Medulla oblongata (tissue), 1 donor: ENCODE results near the gene ABLIM1.
"Not testable (repeated sequence)": the region's sequence is repeated elsewhere in the genome, so short reads cannot be mapped to it uniquely, and the experiment has no call there.

ENCODE experiments used
- DNase-seq: peaks from one replicate; pipeline ENCODE4 v3.0.0-alpha.2; 2015; ENCODE audit errors: extremely low spot score

Gene ABLIM1

GRCh38 chr10:114658175-114658574, at the start of gene ABLIM1:
ABLIM1 (minus strand) TSS chr10:114658275; CDS start chr10:114658200, 75 bp downstream.
- DNase-seq: no peak

DNA sequence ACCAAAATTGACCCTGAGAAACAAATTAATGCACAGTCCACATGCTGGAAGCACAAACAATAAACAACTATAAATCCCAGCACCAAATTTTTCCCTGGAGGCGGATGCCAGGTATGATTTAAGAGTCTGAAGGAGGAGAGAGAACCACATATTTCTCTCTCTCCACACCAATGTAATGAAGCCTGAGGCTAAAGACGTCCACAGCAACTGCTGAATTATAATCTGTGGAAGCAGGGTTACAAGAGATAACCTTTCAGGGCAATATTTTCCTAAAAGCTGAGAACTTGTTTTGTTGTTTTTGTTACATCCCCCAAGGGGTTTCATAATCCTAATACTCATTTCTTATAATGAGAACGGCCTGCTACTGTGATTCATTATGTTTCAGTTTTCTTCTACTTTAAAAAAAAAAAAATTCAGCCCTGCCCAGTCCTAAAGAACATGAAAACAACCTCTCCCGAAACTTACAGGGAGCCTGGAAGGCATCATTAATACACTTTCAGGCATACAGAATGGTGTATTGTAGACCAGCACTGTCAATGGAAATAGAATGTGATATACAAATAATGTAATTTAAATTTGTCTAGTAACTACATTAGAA, 48.5 kb upstream of the ABLIM1 start:
- no peak for DNase-seq

GRCh38 chr10:114704679-114705078, 46.6 kb upstream of the ABLIM1 start:
- peak; percentile 60 for DNase-seq

- no peak for DNase-seq
Measured at GRCh38 chr10:114703377-114704107, 45.5 kb upstream of the ABLIM1 start.

GRCh38 chr10:114698271-114699061, 40.4 kb upstream of the ABLIM1 start:
- no peak for DNase-seq

DNA sequence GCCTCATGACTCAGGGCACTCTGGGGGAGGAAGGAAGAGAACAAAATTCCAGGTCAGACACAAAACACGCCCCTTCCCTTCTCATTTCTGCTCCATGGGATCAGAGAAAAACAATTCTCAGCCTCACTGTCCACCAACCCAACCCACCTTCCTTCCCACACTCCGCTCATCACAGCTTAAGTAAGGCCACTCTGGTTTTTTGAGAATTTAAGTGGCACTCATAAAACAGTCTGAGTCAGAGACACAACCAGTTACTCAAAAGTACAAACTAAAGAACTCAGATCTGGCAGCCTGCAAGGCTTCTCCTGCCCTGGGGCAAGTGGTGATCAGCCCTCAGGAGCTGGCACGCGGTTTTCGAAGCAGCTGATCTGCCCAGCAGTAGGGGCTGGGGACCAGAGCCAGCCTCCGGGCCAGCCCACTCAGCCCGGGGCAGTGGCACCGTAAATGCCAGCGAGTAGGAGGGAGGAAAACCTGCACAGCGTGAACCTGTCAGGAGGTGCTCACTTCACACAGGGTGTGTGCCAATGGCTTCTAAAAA, 39.1 kb upstream of the ABLIM1 start:
- DNase-seq: no peak

GRCh38 chr10:114696301-114696700, 38.2 kb upstream of the ABLIM1 start:
- not testable (repeated sequence) for DNase-seq

DNA sequence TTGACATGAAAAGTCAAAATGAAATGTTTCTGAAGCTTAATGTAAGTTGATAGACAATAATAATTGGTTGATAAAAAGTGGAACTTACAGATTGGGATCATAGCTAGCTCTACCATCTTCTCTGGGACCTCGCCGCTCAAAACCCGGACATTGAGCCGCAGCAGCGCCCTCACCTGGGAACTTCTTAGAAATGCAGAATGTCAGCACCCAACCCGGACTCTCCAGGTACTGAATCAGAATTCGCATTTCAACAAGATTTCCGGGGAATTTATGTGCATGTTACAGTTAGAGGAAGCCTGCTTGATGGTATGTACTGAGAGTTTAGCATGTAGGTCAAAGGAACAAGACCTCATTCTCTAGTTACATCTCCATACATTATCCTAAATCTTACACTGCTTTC, 36.7 kb upstream of the ABLIM1 start:
- no peak for DNase-seq

DNA sequence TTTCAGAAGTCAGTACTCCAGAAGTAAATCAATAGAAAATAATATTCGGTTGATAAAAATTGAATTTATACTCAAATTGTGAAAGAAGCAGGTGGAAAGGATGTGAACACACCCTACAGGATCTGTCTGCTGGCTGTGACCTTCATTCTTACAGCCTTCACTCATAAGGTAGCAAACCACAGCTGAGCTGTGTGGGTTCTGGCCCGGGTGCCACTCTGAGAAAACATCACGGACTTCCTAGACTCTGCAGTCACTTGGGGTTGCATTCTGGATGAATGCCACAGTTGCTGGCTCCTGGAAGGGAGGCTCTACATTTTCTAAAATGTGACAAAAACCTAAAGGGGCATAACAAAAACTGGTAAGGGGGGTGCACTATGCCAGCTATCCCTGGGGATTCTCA, 36.0 kb upstream of the ABLIM1 start:
- DNase-seq: no peak

DNA sequence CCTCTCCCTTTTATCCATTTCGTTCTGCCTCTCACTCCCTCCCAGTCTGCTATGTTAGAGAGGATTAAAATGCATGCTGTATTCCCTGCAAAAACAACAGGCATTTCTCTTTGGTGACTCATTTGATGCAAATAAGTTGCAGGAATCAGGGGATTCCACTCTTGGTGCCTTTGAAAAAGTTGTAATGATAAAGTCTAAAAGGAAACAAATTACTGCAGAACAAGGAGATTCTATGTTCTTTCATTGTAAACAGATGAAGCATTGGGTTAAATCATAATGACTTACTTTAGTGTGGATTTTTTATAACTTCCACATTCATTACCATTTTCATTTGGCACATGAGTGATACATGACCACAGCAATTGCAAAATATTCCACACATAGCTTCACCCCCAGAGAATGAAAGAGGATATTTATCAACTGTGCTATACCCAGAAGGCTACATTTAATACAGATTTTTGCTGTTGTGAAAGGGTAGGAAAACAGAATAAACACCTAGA, 33.4 kb upstream of the ABLIM1 start:
- no peak for DNase-seq

DNA sequence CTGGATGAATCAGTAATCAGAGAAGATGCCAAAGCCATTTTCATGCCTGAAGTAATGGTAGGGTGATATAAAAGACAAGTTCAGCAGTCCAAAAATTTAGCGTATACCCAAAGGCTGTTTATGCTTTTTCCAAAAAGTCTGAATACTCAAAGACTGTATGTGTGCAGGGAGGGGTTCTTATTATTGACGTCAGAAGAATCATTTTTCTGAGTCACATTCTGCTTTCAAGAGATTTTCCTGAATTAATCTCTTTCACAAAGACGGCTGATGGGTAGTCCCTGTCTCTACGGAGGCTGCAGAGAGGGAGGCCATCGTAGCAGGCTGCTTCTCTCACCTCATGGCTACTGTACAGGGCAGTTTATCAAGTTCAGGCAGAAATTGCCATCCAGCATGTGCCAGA, 30.7 kb upstream of the ABLIM1 start:
- DNase-seq: no peak

DNA sequence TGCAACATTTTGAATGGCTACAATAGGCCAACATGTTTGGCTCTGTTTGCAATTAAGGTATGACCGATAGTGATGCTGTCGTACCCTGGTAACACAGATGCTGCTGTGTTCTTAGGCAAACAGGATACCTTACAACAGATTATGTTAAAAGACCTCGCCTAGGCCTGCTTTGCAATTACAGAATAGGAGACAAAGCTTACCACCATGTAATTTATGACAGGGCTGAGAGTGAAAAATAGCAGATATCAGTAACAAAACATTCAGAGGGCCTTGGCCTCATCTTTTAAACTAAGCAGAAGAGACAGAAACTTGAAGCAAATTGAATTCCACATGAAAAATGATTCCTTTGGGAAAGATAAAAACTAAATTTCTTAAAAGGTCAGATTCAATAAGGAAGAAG, 29.4 kb upstream of the ABLIM1 start:
- DNase-seq: no peak

GRCh38 chr10:114686013-114686412, 27.9 kb upstream of the ABLIM1 start:
- DNase-seq: no peak

GRCh38 chr10:114685456-114685855, 27.4 kb upstream of the ABLIM1 start:
- no peak for DNase-seq

DNA sequence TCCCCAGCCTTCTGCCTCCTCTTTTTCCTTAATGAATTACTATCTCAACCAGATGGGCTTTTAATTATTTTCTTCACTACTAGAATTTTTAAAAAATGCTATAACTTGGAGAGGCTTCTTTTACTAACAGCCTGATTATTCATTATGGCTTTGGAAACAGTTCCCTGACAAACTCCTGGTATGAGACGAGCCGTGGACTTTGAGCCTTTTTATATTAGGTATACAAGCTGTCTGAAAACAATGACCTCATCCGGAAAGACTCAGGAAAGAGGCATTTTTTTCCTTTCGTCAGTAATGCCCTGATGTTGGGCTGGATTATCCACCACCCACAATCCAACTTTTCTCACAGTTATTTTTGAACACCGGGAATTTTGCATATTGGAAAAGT, 26.7 kb upstream of the ABLIM1 start:
- DNase-seq: no peak

DNA sequence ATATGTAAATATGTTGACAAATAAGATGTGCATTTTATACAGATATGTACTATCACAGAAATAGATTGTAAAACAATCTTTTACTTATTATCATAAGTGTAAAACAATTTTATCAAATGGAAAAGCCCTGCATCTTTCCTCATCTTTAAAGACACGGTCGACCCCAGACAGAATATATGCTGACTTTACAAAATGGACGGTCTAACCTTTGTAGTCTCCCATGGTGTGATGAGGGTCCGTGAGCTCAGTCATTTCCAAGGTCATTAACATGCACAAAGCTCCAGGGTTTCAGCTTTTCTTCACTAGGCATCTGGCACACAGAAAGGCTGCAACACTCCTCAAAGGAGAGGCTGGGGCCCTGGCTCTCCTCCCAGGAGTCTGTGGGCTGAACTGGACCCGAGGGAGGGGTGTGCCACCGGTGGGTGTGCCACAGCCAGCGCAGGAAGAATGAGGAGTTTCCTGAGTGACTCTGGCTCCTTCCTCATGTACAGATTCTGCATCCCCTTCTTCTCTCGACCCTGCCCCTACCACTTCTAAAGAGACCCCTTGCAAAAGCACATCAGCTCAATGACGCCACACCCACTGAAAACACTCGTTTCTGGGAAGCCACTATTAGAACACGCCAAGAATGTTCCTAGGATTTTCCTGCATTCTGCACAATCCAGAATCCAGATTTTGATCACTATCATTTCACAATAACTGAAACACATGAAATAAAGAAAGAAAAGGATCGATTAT, 26.2 kb upstream of the ABLIM1 start:
- peak; percentile 63 for DNase-seq

DNA sequence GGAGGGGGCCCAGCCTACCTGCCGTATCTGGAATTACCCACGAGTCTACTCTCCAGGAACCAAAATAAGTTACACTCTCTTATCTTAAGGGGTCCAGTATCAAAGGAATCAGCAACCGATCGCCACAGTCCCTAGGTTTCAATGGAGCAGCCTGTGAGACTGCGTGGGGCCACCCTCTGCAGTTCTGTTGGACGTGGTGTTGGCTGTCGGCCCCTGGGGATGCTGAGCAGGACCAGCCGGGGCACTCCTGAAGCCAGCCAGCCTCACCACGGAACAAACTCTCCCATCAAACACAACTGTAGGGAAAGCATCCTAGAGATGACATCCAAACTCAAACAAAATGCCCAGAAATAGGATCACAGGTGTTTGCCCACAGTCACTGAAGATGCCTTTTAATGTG, 25.5 kb upstream of the ABLIM1 start:
- DNase-seq: no peak

- no peak for DNase-seq
Measured at GRCh38 chr10:114683162-114683561, 25.1 kb upstream of the ABLIM1 start.

DNA sequence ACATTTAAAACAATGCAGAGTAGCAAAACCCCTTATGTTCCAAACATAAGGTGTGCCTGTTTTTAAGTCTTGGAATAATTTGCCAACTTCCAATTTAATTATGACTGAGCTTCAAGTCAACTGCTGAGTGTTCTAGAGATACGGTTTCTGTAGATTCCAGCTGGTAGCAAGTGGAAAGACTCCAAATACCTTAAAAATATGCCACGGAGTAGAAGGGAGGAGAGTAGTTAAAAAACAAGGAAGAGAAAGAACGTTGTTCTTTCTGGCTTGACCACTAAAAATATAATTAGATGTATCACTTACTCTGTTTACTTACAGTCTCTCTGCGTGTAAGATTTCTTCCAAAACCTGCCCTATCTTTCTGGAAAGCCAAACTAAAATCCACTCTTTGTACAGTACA, 24.5 kb upstream of the ABLIM1 start:
- DNase-seq: no peak

GRCh38 chr10:114682121-114682520, 24.0 kb upstream of the ABLIM1 start:
- no peak for DNase-seq

GRCh38 chr10:114681542-114681941, 23.5 kb upstream of the ABLIM1 start:
- DNase-seq: no peak
